HG03354 (cell line): Measurements from ENCODE around the gene FAM110C.
"Not testable (repeated sequence)": the region's sequence is repeated elsewhere in the genome, so short reads cannot be mapped to it uniquely, and the experiment has no call there.

ENCODE experiments used
- ATAC-seq: cut with Tn5 transposase; IDR thresholded peaks from one replicate; pipeline ENCODE4 v1.9.1; 2021; ENCODE audit warnings: mild to moderate bottlenecking; ENCODE audit not compliant: unreplicated experiment, poor library complexity, severe bottlenecking

The FAM110C gene

GRCh38 chr2:45342-46130 is 769 bp downstream of the FAM110C start:
- peak; percentile 28 for ATAC-seq

GRCh38 chr2:44748-45341 is 1.5 kb downstream of the FAM110C start:
- no peak for ATAC-seq

- no peak for ATAC-seq
Observed at GRCh38 chr2:42788-43187, 3.5 kb downstream of the FAM110C start.

- ATAC-seq: no peak
Observed at GRCh38 chr2:40465-40864, 5.8 kb downstream of the FAM110C start.

GRCh38 chr2:38155-38554 is 8.2 kb downstream of the FAM110C start:
- no peak for ATAC-seq

- no peak for ATAC-seq
Observed at GRCh38 chr2:36318-36717, 10.0 kb downstream of the FAM110C start.

- no peak for ATAC-seq
Observed at GRCh38 chr2:35852-36251, 10.5 kb downstream of the FAM110C start.

- no peak for ATAC-seq
Observed at GRCh38 chr2:33620-34019, 12.7 kb downstream of the FAM110C start.

- no peak for ATAC-seq
Observed at GRCh38 chr2:32068-32467, 14.2 kb downstream of the FAM110C start.

GRCh38 chr2:29253-29652 is 17.1 kb downstream of the FAM110C start:
- ATAC-seq: no peak

- ATAC-seq: no peak
Observed at GRCh38 chr2:28406-28975, 17.8 kb downstream of the FAM110C start.

GRCh38 chr2:26891-27290 is 19.4 kb downstream of the FAM110C start:
- ATAC-seq: no peak

- no peak for ATAC-seq
Observed at GRCh38 chr2:25543-25942, 20.8 kb downstream of the FAM110C start.

GRCh38 chr2:24591-24990 is 21.7 kb downstream of the FAM110C start:
- ATAC-seq: not testable (repeated sequence)

GRCh38 chr2:24107-24506 is 22.2 kb downstream of the FAM110C start:
- peak; percentile 96 for ATAC-seq

GRCh38 chr2:23283-23682 is 23.0 kb downstream of the FAM110C start:
- no peak for ATAC-seq

- ATAC-seq: not testable (repeated sequence)
Observed at GRCh38 chr2:22244-22643, 24.1 kb downstream of the FAM110C start.

GRCh38 chr2:20259-20658 is 26.0 kb downstream of the FAM110C start:
- ATAC-seq: not testable (repeated sequence)

GRCh38 chr2:19505-19904 is 26.8 kb downstream of the FAM110C start:
- no peak for ATAC-seq

- no peak for ATAC-seq
Observed at GRCh38 chr2:18402-19271, 27.7 kb downstream of the FAM110C start.
